Activated T-cell treated with anti-CD3 and anti-CD28 coated beads for 4 hours (primary cell): ENCODE results near the gene FOXP2.
"Not testable (repeated sequence)": the region's sequence is repeated elsewhere in the genome, so short reads cannot be mapped to it uniquely, and the experiment has no call there.

Source experiments
- DNase-seq: peaks from one replicate; pipeline ENCODE4 v3.0.0-alpha.2; 2020

Gene FOXP2

DNA sequence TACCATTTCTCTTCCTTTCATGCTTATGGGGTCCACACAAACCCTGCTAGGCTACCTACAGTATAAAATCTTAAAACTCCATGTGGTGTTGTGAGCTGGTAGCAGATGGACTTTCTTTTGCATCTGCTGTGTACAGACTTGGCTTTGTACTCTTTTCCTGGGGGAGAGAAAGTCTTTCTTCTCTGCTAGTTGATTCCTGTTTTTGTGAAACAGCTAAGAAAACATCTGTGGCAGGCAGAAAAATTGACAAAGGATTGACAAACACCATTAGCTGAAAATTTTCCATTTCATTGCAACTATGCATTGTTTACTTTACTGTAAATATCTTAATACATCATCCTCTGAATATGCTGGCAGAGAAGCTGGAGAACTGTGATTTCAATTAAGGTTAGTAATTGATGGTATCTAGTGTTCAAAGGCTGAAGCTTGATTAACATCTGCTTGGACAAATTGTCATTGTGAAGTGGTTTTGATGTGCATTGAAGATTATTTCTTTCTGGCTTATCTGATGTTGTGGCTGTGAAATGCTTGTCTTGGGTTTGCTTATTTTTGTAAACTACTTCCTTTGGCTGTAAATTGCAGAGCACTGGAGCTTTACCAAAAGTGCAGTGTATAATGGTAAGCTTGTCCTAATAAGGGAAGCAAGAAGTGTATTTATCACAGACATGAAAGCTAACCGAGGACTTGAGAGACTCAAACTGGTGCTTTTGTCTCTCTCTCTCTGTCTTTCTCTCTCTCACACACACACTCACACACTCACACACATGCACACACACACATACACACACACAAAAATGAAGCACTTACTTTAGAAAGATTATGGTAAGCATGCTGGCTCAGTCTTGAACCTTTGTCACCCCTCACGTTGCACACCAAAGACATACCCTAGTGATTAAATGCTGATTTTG is at the start of gene FOXP2:
Gene FOXP2 (plus strand): TSS at position 660 of the 908 bp plus-strand sequence. CDS start 11,697 bp downstream, outside the sequence.
- no peak for DNase-seq

DNA sequence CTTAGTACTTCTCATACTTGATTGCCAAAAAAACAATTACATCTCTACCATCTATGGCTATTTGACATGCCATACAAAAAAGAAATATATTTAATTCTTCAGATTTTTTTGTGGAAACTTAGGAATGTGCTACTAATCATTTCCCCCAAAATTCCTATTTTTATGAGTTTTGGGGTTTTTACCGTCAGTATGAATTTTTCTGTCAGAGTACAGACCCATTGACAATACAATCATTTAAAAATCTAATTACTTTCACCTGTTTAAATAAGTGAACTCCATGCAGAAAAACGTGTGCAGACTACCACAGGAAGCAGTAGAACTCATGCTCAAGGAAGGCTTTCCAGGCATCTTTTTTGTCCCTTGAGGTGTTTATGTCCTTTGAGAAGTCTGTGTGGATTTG is 48.8 kb upstream of the FOXP2 start:
- DNase-seq = no peak

DNA sequence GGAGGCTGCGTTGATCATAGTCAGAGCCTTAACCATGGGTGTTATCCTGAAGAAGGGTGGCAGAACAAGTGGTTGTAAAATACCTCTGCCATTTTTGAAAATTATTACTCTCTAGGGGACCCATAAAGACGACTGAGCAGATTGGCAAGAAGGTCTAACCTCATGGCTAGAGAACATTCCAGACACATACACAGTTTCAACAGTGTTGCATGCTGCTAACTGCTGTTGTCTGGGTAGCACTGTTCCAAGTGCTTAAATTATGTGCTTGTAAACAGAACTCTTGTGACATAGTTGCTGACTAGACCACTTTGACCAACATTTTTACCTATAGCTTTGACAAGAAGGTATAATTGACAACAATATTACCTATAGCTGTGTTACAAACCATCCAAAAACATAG is 46.1 kb upstream of the FOXP2 start:
- no peak for DNase-seq

- no peak for DNase-seq
These were observed 45.3 kb upstream of the FOXP2 start for GRCh38 chr7:114369294-114369693.

DNA sequence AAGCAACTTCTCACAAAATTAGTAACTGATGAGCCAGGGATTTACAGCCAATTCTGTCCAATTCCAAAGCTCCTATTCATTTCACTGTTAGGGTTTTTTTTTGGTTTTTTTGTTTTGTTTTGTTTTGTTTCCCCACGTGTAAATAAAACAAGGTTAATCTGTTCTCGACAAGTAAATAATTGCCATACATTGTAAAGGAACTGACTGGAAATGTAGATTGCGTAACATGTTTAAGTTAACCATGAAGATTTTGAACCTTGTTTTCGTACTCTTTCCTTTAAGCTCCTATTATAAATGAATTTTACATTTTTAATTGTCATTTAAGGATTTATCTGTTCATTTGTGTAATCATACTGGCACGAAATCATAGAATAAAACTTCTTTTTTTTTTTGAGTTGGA is 42.0 kb upstream of the FOXP2 start:
- no peak for DNase-seq

DNA sequence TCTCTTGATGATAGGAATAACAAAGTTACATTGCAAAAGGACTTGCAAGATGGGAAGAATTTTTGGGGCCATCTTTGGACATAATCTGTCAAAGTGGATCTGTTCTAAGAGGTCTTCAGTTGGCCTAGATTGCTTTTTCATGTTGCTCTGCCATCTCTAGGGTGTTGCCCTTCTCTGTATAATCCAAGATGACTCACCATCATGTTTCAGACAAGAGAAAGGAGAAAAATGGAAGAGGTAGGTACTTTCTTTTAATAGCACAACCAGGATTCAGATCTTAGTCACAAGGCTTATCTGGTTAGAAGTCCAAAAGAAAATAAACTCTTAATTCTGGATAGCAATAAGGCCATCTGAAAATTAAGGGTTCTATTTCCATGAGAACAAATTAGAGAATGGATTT is 38.7 kb upstream of the FOXP2 start:
- no peak for DNase-seq

DNA sequence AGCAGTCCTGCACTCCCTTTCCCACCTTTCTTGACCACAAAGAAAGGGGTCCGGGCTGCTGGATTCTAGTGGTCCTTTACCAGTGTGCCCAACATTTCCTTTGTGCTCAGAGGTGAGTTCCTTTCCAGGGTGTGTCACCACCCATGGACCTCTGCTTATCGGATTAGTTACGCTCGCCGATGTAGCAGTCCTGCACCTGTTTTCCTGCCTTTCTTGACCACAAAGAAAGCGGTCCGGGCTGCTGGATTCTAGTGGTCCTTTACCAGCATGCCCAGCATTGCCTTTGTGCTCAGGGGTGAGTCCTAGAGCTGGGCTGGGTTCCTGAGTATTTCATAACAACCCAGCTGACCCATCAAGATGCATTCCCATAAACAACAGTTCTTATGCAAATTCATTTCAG is 30.7 kb upstream of the FOXP2 start:
- DNase-seq = not testable (repeated sequence)

DNA sequence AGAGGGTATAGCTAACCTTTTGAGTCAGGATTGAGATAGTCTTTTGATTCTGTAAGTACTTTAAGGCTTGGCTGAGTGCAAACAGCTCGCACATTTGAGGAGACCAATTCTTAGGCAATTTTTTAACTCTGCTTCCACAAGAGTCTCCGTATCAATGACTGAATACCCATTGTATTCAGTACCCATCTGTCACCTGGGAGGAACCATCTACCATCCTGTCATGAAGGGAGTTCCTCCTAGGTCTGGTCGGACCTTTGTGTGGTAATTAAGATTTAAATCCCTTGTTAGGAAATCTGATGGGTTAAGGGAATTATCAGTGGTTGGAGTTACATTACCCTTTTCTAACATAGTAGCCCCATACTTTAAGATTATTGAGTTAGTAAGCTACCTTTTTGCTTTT is 30.3 kb upstream of the FOXP2 start:
- not testable (repeated sequence) for DNase-seq

- DNase-seq = no peak
These were observed 26.6 kb upstream of the FOXP2 start for GRCh38 chr7:114388021-114388420.

DNA sequence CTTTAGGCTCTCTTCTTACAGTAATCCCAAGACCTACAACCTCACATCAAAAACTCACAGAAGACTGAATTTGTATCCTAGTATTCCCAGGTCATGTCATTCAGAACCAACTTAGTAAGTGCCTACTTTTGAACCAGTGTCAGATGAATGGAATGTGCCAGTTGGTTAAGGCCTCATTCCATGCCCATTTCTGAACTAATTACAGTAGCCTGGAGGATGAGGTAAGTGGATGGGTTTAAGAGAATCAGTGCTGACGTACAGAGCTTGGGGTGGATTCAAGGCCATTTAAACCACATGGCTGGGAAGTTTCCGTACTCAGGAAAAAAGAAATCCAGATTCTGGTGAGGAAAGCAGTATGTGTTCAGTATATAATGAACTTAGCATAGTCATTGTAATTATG is 21.9 kb upstream of the FOXP2 start:
- DNase-seq = no peak

- no peak for DNase-seq
These were observed 11.6 kb upstream of the FOXP2 start for GRCh38 chr7:114402876-114403635.

- DNase-seq = no peak
These were observed 9.2 kb upstream of the FOXP2 start for GRCh38 chr7:114405427-114405826.

DNA sequence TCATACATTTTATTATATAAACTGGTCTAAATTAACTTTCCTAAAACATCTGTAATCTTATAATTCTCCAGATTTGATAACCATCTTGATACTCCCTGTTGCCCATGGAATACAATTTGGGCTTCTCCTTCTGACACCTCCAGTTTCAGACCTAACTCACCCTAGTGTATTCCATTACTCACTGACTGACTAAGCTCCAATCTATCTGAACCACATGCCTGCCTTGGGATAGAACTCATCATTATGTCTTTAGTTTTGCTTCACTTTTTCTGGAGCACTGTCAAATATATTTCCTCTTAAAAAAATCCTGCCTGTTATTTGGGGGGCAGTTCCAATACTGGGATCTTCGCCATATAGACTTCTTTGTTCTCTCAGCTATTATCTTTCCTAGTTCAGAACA is 4.9 kb upstream of the FOXP2 start:
- DNase-seq = no peak

DNA sequence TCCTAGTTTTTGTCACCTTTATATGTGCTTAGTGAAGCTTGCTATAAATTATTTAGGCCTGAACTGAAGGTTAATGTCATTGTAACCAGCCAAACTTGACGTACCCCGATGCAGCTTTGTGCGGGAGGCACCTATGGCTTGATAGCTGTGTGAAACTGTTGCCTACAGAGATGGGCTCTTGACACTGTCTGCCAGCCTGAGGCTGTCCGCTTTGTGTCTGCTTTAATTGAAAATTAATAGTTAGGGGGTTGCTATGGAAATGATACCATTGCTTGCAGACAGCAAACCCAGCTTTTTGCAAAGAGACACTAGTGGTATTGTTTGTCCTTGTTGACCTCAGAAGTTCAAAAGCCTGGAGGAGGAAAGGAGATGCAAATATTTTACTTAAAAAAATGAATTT is 2.1 kb upstream of the FOXP2 start:
- no peak for DNase-seq

GRCh38 chr7:114413761-114414155 is 857 bp upstream of the FOXP2 start:
- DNase-seq = no peak

- no peak for DNase-seq
These were observed 712 bp downstream of the FOXP2 start for GRCh38 chr7:114415064-114415989.

GRCh38 chr7:114416129-114416990 is 1.7 kb downstream of the FOXP2 start:
- DNase-seq = no peak

DNA sequence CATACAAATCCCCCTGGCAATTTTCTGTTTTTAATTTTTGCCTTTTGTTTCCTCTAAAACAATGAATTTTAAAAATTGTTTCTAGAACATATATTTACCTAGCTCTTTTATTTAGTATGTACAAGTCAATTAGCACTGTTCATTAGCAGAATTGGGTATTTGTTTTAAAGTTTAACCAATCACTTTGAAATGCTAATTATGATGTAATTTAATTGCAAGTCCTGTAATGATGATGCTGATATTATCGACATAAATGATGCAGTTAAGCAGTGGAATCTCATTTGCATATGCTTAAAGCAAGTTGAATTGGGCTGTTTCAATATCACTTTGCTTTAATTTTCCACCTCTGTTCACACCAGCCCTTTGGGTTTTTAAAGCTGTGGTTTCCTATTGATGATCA is 2.7 kb downstream of the FOXP2 start:
- no peak for DNase-seq

GRCh38 chr7:114418117-114418516 is 3.5 kb downstream of the FOXP2 start:
- no peak for DNase-seq

GRCh38 chr7:114419441-114420272 is 5.0 kb downstream of the FOXP2 start:
- DNase-seq = no peak
